GM10847 (cell line): Measurements from ENCODE around the gene KDM4B.

Source experiments
- POLR2A ChIP-seq: IDR thresholded peaks from 2 replicates; pipeline ENCODE4 v1.6.1; 2011; ENCODE audit not compliant: insufficient read length; ENCODE audit errors: extremely low read depth

The KDM4B gene

GRCh38 chr19:5156231-5156986, 187.5 kb downstream of the KDM4B start:
- no peak for TF ChIP-seq POLR2A

- TF ChIP-seq POLR2A = no peak
Observed at GRCh38 chr19:5157186-5157585, 188.3 kb downstream of the KDM4B start.

- no peak for TF ChIP-seq POLR2A
Observed at GRCh38 chr19:5165697-5166019, 196.7 kb downstream of the KDM4B start.

GRCh38 chr19:5166262-5166661, 197.3 kb downstream of the KDM4B start:
- TF ChIP-seq POLR2A = no peak

GRCh38 chr19:5170329-5170745, 201.4 kb downstream of the KDM4B start:
- TF ChIP-seq POLR2A = no peak

- no peak for TF ChIP-seq POLR2A
Observed at GRCh38 chr19:5171711-5172110, 202.8 kb downstream of the KDM4B start.

GRCh38 chr19:5172859-5173630, 204.1 kb downstream of the KDM4B start:
- TF ChIP-seq POLR2A = no peak

- TF ChIP-seq POLR2A = no peak
Observed at GRCh38 chr19:5173993-5174392, 205.1 kb downstream of the KDM4B start.

- no peak for TF ChIP-seq POLR2A
Observed at GRCh38 chr19:5177745-5178450, 209.0 kb downstream of the KDM4B start.

GRCh38 chr19:5178841-5179240, 209.9 kb downstream of the KDM4B start:
- no peak for TF ChIP-seq POLR2A

GRCh38 chr19:5179256-5179655, 210.3 kb downstream of the KDM4B start:
- TF ChIP-seq POLR2A = no peak

GRCh38 chr19:5181329-5181728, 212.4 kb downstream of the KDM4B start:
- TF ChIP-seq POLR2A = no peak

GRCh38 chr19:5182751-5183150, 213.8 kb downstream of the KDM4B start:
- no peak for TF ChIP-seq POLR2A

- TF ChIP-seq POLR2A = no peak
Observed at GRCh38 chr19:5183616-5184015, 214.7 kb downstream of the KDM4B start.

GRCh38 chr19:5184930-5185329, 216.0 kb downstream of the KDM4B start:
- TF ChIP-seq POLR2A = no peak
